HG02885 (cell line): Measurements from ENCODE around the gene RAB19.
"Not testable (repeated sequence)": the region's sequence is repeated elsewhere in the genome, so short reads cannot be mapped to it uniquely, and the experiment has no call there.

Source experiments
- ATAC-seq: cut with Tn5 transposase; IDR thresholded peaks from one replicate; pipeline ENCODE4 v1.9.1; 2021; ENCODE audit warnings: mild to moderate bottlenecking; ENCODE audit not compliant: unreplicated experiment, poor library complexity

Gene RAB19

DNA sequence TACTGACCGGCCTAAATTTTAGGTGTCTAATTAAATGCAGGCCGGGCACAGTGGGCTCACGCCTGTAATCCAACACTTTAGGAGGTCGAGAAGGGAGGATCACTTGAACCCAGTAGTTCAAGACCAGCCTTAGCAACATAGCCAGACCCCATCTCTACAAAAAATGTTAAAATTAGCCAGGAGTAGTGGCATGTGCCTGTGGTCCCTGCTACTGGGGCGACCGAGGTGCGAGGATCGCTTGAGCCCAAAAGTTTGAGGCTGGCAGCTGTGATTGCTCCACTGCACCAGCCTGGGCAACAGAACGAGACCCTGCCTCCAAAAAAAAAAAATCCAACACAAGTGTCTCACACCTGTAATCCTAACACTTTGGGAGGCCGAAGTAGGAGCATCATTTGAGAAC is 5.0 kb upstream of the RAB19 start:
- ATAC-seq: no peak

DNA sequence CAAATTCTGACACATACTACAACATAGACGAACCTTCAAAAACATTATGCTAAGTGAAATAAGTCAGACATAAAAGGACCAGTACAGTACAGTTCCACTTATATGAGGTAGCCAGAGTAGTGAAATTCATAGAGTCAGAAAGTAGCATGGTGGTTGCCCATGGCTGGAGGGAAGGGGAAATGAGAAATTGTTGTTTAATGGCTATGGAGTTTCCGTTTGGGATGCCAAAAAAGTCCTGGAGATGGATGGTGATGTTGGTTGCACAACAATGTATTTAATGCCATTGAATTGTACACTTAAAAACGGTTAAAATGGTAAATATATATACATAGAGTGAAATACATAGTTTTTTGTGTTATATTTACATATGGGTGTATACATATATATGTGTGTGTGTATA is 3.5 kb upstream of the RAB19 start:
- ATAC-seq: no peak

- ATAC-seq: no peak
Observed at GRCh38 chr7:140402178-140402835, 1.6 kb upstream of the RAB19 start.

- no peak for ATAC-seq
Observed at GRCh38 chr7:140404565-140405065, 757 bp downstream of the RAB19 start.

GRCh38 chr7:140415361-140415760 is 11.5 kb downstream of the RAB19 start:
- no peak for ATAC-seq

- ATAC-seq: not testable (repeated sequence)
Observed at GRCh38 chr7:140415816-140416215, 12.0 kb downstream of the RAB19 start.

GRCh38 chr7:140416560-140416959 is 12.7 kb downstream of the RAB19 start:
- ATAC-seq: no peak

- ATAC-seq: no peak
Observed at GRCh38 chr7:140417456-140418155, 13.7 kb downstream of the RAB19 start.

DNA sequence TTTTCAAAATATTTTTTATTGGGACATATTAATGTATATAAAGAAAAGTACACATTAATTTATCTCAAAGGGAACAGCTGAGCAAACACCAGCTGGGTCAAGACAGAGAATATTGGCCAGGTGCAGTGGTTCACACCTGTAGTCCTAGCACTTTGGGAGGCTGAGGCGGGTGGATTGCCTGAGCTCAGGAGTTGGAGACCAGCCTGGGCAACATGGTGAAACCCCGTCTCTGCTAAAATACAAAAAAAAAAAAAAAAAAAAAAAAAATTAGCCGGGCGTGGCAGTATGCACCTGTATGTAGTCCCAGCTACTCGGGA is 14.3 kb downstream of the RAB19 start:
- not testable (repeated sequence) for ATAC-seq

- ATAC-seq: no peak
Observed at GRCh38 chr7:140418653-140419052, 14.8 kb downstream of the RAB19 start.

GRCh38 chr7:140421521-140421920 is 17.7 kb downstream of the RAB19 start:
- ATAC-seq: no peak

DNA sequence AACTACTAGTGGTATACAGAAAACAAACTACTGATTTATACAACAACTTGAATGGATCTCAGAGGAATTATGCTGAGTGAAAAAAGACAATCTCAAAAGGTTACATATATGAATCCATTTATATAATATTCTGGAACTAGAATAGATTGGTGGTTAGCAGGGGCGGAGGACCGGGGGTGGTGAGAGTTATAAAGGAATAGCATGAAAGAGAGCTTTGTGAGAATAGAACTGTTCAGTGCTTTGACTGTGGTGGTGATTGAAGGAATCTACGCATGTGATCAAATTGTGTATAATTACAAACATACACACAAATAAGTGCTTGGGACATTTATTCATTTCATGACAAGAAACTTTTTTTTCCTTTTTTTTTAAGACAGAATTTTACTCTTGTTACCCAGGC is 19.6 kb downstream of the RAB19 start:
- no peak for ATAC-seq

DNA sequence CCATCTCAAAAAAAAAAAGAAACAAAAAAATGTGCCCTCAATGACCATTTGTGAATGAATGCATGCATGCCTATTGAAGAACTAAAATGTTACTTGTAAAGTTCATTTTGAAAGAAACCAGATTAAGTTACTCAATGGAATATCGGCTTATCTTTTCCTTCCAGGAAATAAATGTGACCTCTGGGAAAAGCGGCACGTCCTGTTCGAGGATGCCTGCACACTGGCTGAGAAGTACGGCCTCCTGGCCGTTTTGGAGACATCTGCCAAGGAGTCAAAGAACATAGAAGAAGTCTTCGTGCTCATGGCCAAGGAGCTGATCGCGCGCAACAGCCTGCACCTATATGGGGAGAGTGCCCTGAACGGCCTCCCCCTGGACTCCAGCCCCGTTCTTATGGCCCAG is 21.9 kb downstream of the RAB19 start:
- ATAC-seq: no peak

DNA sequence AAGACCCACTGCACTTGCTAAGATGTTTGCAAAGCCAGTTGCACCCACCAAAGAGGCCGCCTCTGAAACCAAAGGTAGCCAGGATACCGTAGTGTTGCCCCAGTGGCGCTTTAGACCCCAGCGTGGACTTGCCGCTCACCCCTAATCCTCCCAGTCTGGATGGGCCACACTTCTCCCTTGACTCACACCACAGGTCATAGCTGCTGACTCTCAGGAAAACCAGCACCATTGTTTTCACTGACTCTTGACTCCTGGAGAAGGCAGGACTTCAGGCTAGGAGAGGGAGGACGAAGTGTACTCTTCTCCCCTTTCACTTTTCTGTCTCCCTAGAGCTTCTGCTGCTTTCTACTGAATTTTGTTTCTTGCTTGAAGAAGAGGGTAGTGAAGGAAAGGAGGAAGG is 22.3 kb downstream of the RAB19 start:
- ATAC-seq: no peak

DNA sequence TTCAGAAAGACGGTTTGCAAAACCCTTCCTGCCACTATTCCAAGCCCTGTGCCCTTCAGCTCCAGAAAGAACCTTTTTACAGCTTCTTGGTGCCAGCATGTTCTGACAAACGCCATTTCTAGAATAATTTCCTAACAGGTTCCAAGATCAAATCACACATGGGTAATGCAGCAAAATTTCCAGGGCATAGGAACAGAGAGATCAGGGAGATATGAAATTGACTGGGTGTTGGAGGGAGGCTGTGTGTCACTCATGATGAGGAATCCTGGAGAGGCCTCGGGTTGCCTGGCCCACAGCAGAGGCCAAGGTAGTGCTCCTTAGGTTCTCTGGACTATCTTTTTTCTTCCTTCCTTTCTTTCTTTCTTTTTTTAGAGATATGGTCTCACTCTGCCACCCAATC is 29.5 kb downstream of the RAB19 start:
- ATAC-seq: no peak

GRCh38 chr7:140435252-140435895 is 31.5 kb downstream of the RAB19 start:
- ATAC-seq: no peak

- peak; percentile 66 for ATAC-seq
Observed at GRCh38 chr7:140439359-140439758, 35.5 kb downstream of the RAB19 start.

DNA sequence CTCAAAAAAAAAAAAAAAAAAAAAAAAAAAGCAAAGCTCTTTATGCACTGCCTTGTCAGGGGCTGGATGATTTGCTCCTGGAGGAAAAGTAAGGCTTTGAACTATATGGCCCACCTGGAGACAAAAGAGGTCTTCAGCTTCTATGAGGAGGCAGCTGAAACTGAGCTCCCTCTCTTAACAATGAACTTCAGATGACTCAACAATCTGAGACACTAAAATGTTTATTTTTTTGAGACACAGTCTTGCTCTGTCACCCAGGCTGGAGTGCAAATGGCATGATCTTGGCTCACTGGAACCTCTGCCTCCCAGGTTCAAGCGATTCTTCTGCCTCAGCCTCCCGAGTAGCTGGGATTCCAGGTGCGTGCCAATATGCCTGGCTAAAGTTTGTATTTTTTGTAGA is 36.7 kb downstream of the RAB19 start:
- no peak for ATAC-seq

DNA sequence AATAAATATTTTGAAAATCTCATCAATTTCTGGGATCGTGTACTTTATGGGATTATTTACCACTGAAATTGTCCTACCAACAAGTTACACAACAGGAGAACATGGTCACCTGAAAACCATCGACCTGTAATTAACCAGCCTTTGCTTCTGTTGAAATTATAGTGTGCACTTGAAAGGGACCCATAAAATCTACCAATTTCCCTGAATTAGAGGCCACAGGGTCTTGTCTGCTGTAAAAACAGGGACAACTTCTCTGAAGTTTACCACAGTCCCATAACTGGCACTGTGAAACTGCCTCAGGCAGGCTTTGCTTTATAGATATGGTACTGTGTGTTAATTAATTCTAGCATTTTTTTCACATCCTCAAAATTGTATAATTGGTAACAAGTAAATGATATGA is 37.7 kb downstream of the RAB19 start:
- ATAC-seq: no peak

- ATAC-seq: no peak
Observed at GRCh38 chr7:140446467-140446866, 42.6 kb downstream of the RAB19 start.

DNA sequence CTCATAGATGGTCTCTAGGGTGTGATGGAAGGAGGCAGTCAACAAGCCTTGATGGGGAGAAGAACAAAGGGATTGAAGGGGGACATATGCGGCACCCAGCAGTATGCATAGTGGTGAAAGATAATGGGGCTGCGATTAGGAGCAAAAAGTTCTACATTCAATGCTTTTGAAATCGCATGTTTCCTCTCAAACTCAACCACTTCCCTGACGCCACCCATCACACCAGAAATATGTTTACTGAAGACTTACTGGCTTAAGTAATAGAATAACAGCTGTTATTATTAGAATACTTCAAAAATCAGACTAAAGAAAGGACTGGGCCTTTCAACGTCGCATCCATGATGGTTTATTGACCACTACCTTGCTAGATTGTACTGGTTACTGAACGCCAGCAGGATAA is 44.0 kb downstream of the RAB19 start:
- ATAC-seq: no peak
